GM12878 (cell line): Measurements from ENCODE around the gene COASY. TPM values are rescaled to one million over a fixed set of nuclear protein-coding genes. Genes with fewer than 3 reads are reported as not detected.

Experiments
- ATF2 ChIP-seq: IDR thresholded peaks from 2 replicates; pipeline ENCODE4 v1.6.1; 2012; ENCODE audit warnings: low read length, inconsistent platforms
- BACH1 ChIP-seq: fragments of 450-650 bp; IDR thresholded peaks from 2 replicates; pipeline ENCODE4 v1.6.1; 2017; ENCODE audit warnings: mild to moderate bottlenecking, borderline replicate concordance
- BHLHE40 ChIP-seq, 2 experiments: fragments of 450-650 bp in 1 of 2; IDR thresholded peaks; 2 replicates each; pipeline ENCODE4 v1.6.1; 2011 to 2017; ENCODE audit warnings: low read depth in 2 of 2, borderline replicate concordance in 1 of 2, improper control_type of control experiment in 1 of 2, low read length in 1 of 2, mild to moderate bottlenecking in 1 of 2
- BRCA1 ChIP-seq: IDR thresholded peaks from 2 replicates; pipeline ENCODE4 v1.6.1; 2011; ENCODE audit warnings: low read depth, low read length, improper control_type of control experiment
- CBX5 ChIP-seq: sonication (generic); IDR thresholded peaks from 2 replicates; pipeline ENCODE4 v1.6.1; 2016; ENCODE audit warnings: low read depth, moderate library complexity, mild to moderate bottlenecking, inconsistent platforms
- CTCF ChIP-seq, 3 experiments: IDR thresholded peaks in 2 of 3; conservative IDR thresholded peaks in 1 of 3; 2 replicates each; pipeline ENCODE4 v1.5.1; 2011; ENCODE audit warnings: low read depth in 3 of 3, low read length in 3 of 3, mild to moderate bottlenecking in 3 of 3, control low read depth in 2 of 3, moderate library complexity in 2 of 3, inconsistent platforms in 1 of 3, mixed read lengths in 1 of 3; ENCODE audit not compliant: control insufficient read depth in 2 of 3, insufficient read depth in 1 of 3; ENCODE audit errors: extremely low read depth in 1 of 3
- EGR1 ChIP-seq, 2 experiments: IDR thresholded peaks; 1 replicate in 1 of 2; 2 replicates in 1 of 2; pipeline ENCODE4 v1.6.1; 2011 to 2012; ENCODE audit warnings: low read depth in 2 of 2, low read length in 2 of 2, borderline replicate concordance in 1 of 2, mild to moderate bottlenecking in 1 of 2, moderate library complexity in 1 of 2
- EP300 ChIP-seq, 2 experiments: fragments of 150-350 bp in 1 of 2; IDR thresholded peaks; 2 replicates each; pipeline ENCODE4 v1.6.1; 2011 to 2012; ENCODE audit warnings: low read depth in 2 of 2, low read length in 2 of 2, borderline replicate concordance in 1 of 2, improper control_type of control experiment in 1 of 2, inconsistent platforms in 1 of 2; ENCODE audit not compliant: control insufficient read depth in 1 of 2
- FOS ChIP-seq: IDR thresholded peaks from 3 replicates; pipeline ENCODE4 v1.6.1; 2011; ENCODE audit warnings: borderline replicate concordance; ENCODE audit not compliant: insufficient read length; ENCODE audit errors: extremely low read depth
- HDGF ChIP-seq: fragments of 450-650 bp; IDR thresholded peaks from 2 replicates; pipeline ENCODE4 v1.6.1; 2016; ENCODE audit warnings: antibody characterized with exemption
- KLF5 ChIP-seq: fragments of 450-650 bp; IDR thresholded peaks from 2 replicates; pipeline ENCODE4 v1.6.1; 2014; ENCODE audit warnings: mild to moderate bottlenecking; ENCODE audit not compliant: partially characterized antibody
- NR2F1 ChIP-seq: fragments of 450-650 bp; conservative IDR thresholded peaks from 2 replicates; pipeline ENCODE4 v1.6.1; 2017; ENCODE audit warnings: mild to moderate bottlenecking
- RELA ChIP-seq: fragments of 450-650 bp; IDR thresholded peaks from 2 replicates; pipeline ENCODE4 v1.8.0; 2014; ENCODE audit warnings: borderline replicate concordance; ENCODE audit not compliant: partially characterized antibody
- RELB ChIP-seq: fragments of 450-650 bp; IDR thresholded peaks from 2 replicates; pipeline ENCODE4 v1.6.1; 2017; ENCODE audit warnings: low read depth, mild to moderate bottlenecking, moderate library complexity
- SP1 ChIP-seq: IDR thresholded peaks from one replicate; pipeline ENCODE4 v1.6.1; 2011; ENCODE audit warnings: low read depth, low read length
- SUPT20H ChIP-seq: IDR thresholded peaks from 2 replicates; pipeline ENCODE4 v1.6.1; 2011; ENCODE audit warnings: low read depth, mild to moderate bottlenecking, low read length, moderate library complexity, borderline replicate concordance; ENCODE audit not compliant: control insufficient read depth
- ZBED1 ChIP-seq: IDR thresholded peaks from 2 replicates; pipeline ENCODE4 v1.6.1; 2016; ENCODE audit warnings: borderline replicate concordance
- ZNF622 ChIP-seq: fragments of 450-650 bp; IDR thresholded peaks from 2 replicates; pipeline ENCODE4 v1.6.1; 2017; ENCODE audit warnings: mild to moderate bottlenecking, inconsistent platforms
- polyA plus RNA-seq, 11 experiments: library from polyadenylated mRNA; depleted of rRNA in 4 of 11; unstranded in 6 of 11; stranded (reverse) in 5 of 11; fragments of >200 nt; fragmentation: Nextera tagmentation in 4 of 11; fragmentation: Illumina TruSeq in 1 of 11; extraction: Ambion mirVana in 4 of 11; extraction: Trizol in 1 of 11; gene quantifications; 1 replicate in 1 of 11; 2 replicates in 10 of 11; pipeline versions ENCODE4 v1.2.1 to v1.2.3, GENCODE V29; 2011 to 2016; ENCODE audit warnings: inconsistent platforms in 2 of 11, missing spikeins in 2 of 11, low read depth in 1 of 11
- total RNA-seq, 4 experiments: library from RNA; depleted of rRNA in 3 of 4; stranded (reverse); fragments of >200 nt in 3 of 4; fragmentation: Illumina TruSeq in 1 of 4; extraction: Trizol in 1 of 4; gene quantifications; 2 replicates each; pipeline versions ENCODE4 v1.2.1 to v1.2.3, GENCODE V29; 2013 to 2021
- TF ChIP-seq, protein P1 (sequence below): IDR thresholded peaks from 2 replicates; pipeline ENCODE4 v1.6.1; 2011; ENCODE audit warnings: low read depth, mild to moderate bottlenecking, low read length, moderate library complexity, borderline replicate concordance; ENCODE audit errors: extremely low read depth
- TF ChIP-seq, protein P2 (sequence below): IDR thresholded peaks from 2 replicates; pipeline ENCODE4 v1.6.1; 2011; ENCODE audit warnings: mild to moderate bottlenecking, low read depth, low read length, moderate library complexity; ENCODE audit not compliant: insufficient replicate concordance
- TF ChIP-seq, protein P3 (sequence below): fragments of 450-650 bp; IDR thresholded peaks from 2 replicates; pipeline ENCODE4 v1.6.1; 2018; ENCODE audit warnings: borderline replicate concordance, mild to moderate bottlenecking; ENCODE audit not compliant: partially characterized antibody

Gene COASY
- total and polyA plus RNA-seq, 10 of the 15 experiments (the other 5 are each of a cell fraction or from before 2014, with no cell fraction given): 18.6 to 93.9 (median 43.2) TPM

- TF ChIP-seq RELA: peak; percentile 26
- TF ChIP-seq CBX5: no peak
- TF ChIP-seq BACH1: peak; percentile 74; the same call in 1 of the 2 replicates
- TF ChIP-seq ATF2: no peak
- no peak for TF ChIP-seq BRCA1
- TF ChIP-seq, protein P1, sequence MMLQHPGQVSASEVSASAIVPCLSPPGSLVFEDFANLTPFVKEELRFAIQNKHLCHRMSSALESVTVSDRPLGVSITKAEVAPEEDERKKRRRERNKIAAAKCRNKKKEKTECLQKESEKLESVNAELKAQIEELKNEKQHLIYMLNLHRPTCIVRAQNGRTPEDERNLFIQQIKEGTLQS: peak; percentile 83; the same call in 1 of the 2 replicates
- no peak for TF ChIP-seq ZBED1
- peak; percentile 98 for TF ChIP-seq NR2F1
- no peak for TF ChIP-seq SP1
- TF ChIP-seq FOS: peak; percentile 28
- 0 out of 4 replicates have a peak, but pooled peaks of 1 of the 2 experiments have one; percentile 59 for TF ChIP-seq EP300 (IDR thresholded peaks at IDR 0.05; ENCODE audit: borderline replicate concordance in 1 of 2, control insufficient read depth in 1 of 2, low read depth in 2 of 2, low read length in 2 of 2)
- no peak for TF ChIP-seq EGR1 (IDR thresholded peaks at IDR 0.05; ENCODE audit: borderline replicate concordance in 1 of 2, low read depth in 2 of 2, low read length in 2 of 2)
- peak; percentile 98 to 99 for TF ChIP-seq BHLHE40 (IDR thresholded peaks at IDR 0.05; ENCODE audit: borderline replicate concordance in 1 of 2, low read depth in 2 of 2, low read length in 1 of 2)
- TF ChIP-seq RELB: no peak; the same call in 1 of the 2 replicates
- no peak for TF ChIP-seq HDGF
- TF ChIP-seq, protein P2, sequence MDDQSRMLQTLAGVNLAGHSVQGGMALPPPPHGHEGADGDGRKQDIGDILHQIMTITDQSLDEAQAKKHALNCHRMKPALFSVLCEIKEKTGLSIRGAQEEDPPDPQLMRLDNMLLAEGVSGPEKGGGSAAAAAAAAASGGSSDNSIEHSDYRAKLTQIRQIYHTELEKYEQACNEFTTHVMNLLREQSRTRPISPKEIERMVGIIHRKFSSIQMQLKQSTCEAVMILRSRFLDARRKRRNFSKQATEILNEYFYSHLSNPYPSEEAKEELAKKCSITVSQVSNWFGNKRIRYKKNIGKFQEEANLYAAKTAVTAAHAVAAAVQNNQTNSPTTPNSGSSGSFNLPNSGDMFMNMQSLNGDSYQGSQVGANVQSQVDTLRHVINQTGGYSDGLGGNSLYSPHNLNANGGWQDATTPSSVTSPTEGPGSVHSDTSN: no peak
- no peak for TF ChIP-seq ZNF622
- TF ChIP-seq, protein P3, sequence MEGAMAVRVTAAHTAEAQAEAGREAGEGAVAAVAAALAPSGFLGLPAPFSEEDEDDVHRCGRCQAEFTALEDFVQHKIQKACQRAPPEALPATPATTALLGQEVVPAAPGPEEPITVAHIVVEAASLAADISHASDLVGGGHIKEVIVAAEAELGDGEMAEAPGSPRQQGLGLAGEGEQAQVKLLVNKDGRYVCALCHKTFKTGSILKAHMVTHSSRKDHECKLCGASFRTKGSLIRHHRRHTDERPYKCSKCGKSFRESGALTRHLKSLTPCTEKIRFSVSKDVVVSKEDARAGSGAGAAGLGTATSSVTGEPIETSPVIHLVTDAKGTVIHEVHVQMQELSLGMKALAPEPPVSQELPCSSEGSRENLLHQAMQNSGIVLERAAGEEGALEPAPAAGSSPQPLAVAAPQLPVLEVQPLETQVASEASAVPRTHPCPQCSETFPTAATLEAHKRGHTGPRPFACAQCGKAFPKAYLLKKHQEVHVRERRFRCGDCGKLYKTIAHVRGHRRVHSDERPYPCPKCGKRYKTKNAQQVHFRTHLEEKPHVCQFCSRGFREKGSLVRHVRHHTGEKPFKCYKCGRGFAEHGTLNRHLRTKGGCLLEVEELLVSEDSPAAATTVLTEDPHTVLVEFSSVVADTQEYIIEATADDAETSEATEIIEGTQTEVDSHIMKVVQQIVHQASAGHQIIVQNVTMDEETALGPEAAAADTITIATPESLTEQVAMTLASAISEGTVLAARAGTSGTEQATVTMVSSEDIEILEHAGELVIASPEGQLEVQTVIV: peak; percentile 89
- TF ChIP-seq KLF5: no peak
- no peak for TF ChIP-seq CTCF (IDR thresholded peaks at IDR 0.05 in 2 of 3, conservative IDR thresholded peaks at IDR 0.05 in 1 of 3; ENCODE audit: control insufficient read depth in 2 of 3, extremely low read depth in 1 of 3, insufficient read depth in 1 of 3, low read depth in 3 of 3, low read length in 3 of 3)
- TF ChIP-seq SUPT20H: no peak
These were observed 25.9 kb upstream of the COASY start, which contains the start of gene NAGLU (continued) for GRCh38 chr17:42536048-42536371.
